ENCODE results near the gene INTS11. TPM values are rescaled to one million over a fixed set of nuclear protein-coding genes. Genes with fewer than 3 reads are reported as not detected.

The INTS11 gene
- total and polyA plus RNA-seq, 9 of the 15 experiments (the other 6 are each of a cell fraction or from before 2014, with no cell fraction given), result 3.6 to 183 (median 110) TPM

DNA sequence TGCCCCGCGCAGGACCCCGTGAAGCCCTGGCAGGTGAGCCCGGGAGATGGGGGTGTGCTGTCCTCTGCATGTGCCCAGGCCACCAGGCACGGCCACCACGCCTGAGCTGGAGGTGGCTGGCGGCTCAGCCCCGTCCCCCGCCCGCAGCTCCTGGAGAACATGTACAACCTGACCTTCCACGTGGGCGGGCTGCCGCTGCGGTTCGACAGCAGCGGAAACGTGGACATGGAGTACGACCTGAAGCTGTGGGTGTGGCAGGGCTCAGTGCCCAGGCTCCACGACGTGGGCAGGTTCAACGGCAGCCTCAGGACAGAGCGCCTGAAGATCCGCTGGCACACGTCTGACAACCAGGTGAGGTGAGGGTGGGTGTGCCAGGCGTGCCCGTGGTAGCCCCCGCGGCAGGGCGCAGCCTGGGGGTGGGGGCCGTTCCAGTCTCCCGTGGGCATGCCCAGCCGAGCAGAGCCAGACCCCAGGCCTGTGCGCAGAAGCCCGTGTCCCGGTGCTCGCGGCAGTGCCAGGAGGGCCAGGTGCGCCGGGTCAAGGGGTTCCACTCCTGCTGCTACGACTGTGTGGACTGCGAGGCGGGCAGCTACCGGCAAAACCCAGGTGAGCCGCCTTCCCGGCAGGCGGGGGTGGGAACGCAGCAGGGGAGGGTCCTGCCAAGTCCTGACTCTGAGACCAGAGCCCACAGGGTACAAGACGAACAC, 8.5 kb upstream of the INTS11 start (continued):
- no peak for TF ChIP-seq ZNF318 (IDR thresholded peaks at IDR 0.05; ENCODE audit: borderline replicate concordance in 1 of 2, low read depth in 1 of 2)
- no peak for TF ChIP-seq ZNF174 (CRISPR knock-in tag; IDR thresholded peaks at IDR 0.05)
- TF ChIP-seq ZNF444 (CRISPR knock-in tag; IDR thresholded peaks at IDR 0.05), result no peak
- TF ChIP-seq ZNF644 (tag; IDR thresholded peaks at IDR 0.05; ENCODE audit: low read depth), result no peak
- no peak for TF ChIP-seq ZEB2 (IDR thresholded peaks at IDR 0.05)
- TF ChIP-seq GABPB2 (CRISPR knock-in tag; conservative IDR thresholded peaks at IDR 0.05), result no peak
- no peak for TF ChIP-seq THAP12 (CRISPR knock-in tag; IDR thresholded peaks at IDR 0.05)
- no peak for TF ChIP-seq TCF7 (IDR thresholded peaks at IDR 0.05; ENCODE audit: borderline replicate concordance)
- TF ChIP-seq MLX (CRISPR knock-in tag; conservative IDR thresholded peaks at IDR 0.05), result no peak
- 0 out of 2 replicates have a peak, but pooled peaks have one; percentile 21 for TF ChIP-seq SRSF1 (IDR thresholded peaks at IDR 0.05; ENCODE audit: low read depth, low read length)
- no peak for TF ChIP-seq U2AF1 (optimal IDR thresholded peaks at IDR 0.05; ENCODE audit: low read depth, low read length)
- TF ChIP-seq, protein P1, sequence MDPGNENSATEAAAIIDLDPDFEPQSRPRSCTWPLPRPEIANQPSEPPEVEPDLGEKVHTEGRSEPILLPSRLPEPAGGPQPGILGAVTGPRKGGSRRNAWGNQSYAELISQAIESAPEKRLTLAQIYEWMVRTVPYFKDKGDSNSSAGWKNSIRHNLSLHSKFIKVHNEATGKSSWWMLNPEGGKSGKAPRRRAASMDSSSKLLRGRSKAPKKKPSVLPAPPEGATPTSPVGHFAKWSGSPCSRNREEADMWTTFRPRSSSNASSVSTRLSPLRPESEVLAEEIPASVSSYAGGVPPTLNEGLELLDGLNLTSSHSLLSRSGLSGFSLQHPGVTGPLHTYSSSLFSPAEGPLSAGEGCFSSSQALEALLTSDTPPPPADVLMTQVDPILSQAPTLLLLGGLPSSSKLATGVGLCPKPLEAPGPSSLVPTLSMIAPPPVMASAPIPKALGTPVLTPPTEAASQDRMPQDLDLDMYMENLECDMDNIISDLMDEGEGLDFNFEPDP (CRISPR knock-in tag; IDR thresholded peaks at IDR 0.05), result no peak
- no peak for TF ChIP-seq ZNF778 (CRISPR knock-in tag; IDR thresholded peaks at IDR 0.05)

Measured in K562 (cell line).